ENCODE results near the gene TRIM39. TPM values are rescaled to one million over a fixed set of nuclear protein-coding genes. Genes with fewer than 3 reads are reported as not detected.

The TRIM39 gene
- polyA plus RNA-seq, 3 donors, result 3.5 to 16.3 (median 3.6) TPM

- H3K4me1 ChIP-seq (ENCODE audit: control insufficient read depth in 1 of 2, insufficient read depth in 2 of 2, low read length in 2 of 2), result no peaks in the 10 kb centered on the region
- H2AFZ ChIP-seq (ENCODE audit: insufficient read depth, low read depth, low read length, poor library complexity, severe bottlenecking), result no peak overlapping the region
- Mint-ChIP-seq H3K36me3 (peaks cover 49 to 53% of the 10 kb centered on the region in 2 donors), H3K4me1 (no peaks in the 10 kb centered on the region), H3K4me3 (no peak overlapping the region), H3K9me3 (peaks cover 5 to 33% (median 14%) of the 10 kb centered on the region in 7 donors), H3K27me3 (ENCODE audit: low read depth in 3 of 3) (peaks cover 0 to under 1% (median 0%) of the 10 kb centered on the region in 3 donors), H3K27ac (no peak overlapping the region)
- no peak overlapping the region for H3K9ac ChIP-seq (ENCODE audit: insufficient read depth, low read length, poor library complexity, severe bottlenecking)
- TF ChIP-seq CTCF (IDR thresholded peaks at IDR 0.05), result no peak
- intact Hi-C loops (cut with micrococcal nuclease), result no loop called here
- DNase-seq, result no peak
- no peak overlapping the region for H3K4me3 ChIP-seq (replicated peaks in 1 of 3; ENCODE audit: low read depth in 2 of 3, low read length in 3 of 3)
- no peaks in the 10 kb centered on the region for H3K27me3 ChIP-seq (ENCODE audit: control insufficient read depth in 2 of 2, insufficient read depth in 2 of 2, low read length in 2 of 2)
- H3K79me2 ChIP-seq (ENCODE audit: insufficient read depth, low read length), result no peaks in the 10 kb centered on the region
- H3K9me3 ChIP-seq (replicated peaks in 1 of 2; ENCODE audit: control insufficient read depth in 1 of 2, insufficient read depth in 1 of 2, low read length in 2 of 2), result peaks cover 3 to 16% of the 10 kb centered on the region in 2 donors
- no peak overlapping the region for H3K27ac ChIP-seq (ENCODE audit: low read depth in 1 of 2, low read length in 2 of 2)
- no peak overlapping the region for H3K4me2 ChIP-seq (replicated peaks; ENCODE audit: extremely low read depth, low read length, poor library complexity, severe bottlenecking)
- H4K20me1 ChIP-seq (ENCODE audit: insufficient read depth, low read length), result peaks cover 55% of the 10 kb centered on the region
- peaks cover 0 to 54% of the 10 kb centered on the region in 2 donors for H3K36me3 ChIP-seq (replicated peaks in 1 of 2; ENCODE audit: control insufficient read depth in 1 of 2, insufficient read depth in 2 of 2, low read length in 2 of 2)
- no CpG with 5 or more reads among the region's 2 CpGs for WGBS (ENCODE audit: insufficient coverage)
These were observed 22.7 kb upstream of the TRIM39 start for GRCh38 chr6:30304002-30304401.

GRCh38 chr6:30311101-30311500, 15.6 kb upstream of the TRIM39 start:
- Histone ChIP-seq H3K79me2 (ENCODE audit: insufficient read depth, low read length) (peaks cover 11% of the 10 kb centered on the region), H2AFZ (ENCODE audit: insufficient read depth, low read depth, low read length, poor library complexity, severe bottlenecking) (no peak overlapping the region), H3K27ac (ENCODE audit: low read depth in 1 of 2, low read length in 2 of 2) (no peak overlapping the region), H3K4me3 (replicated peaks in 1 of 3; ENCODE audit: low read depth in 2 of 3, low read length in 3 of 3) (no peak overlapping the region), H3K36me3 (replicated peaks in 1 of 2; ENCODE audit: control insufficient read depth in 1 of 2, insufficient read depth in 2 of 2, low read length in 2 of 2) (peaks cover 17 to 62% of the 10 kb centered on the region in 2 donors), H3K9me3 (replicated peaks in 1 of 2; ENCODE audit: control insufficient read depth in 1 of 2, insufficient read depth in 1 of 2, low read length in 2 of 2) (no peaks in the 10 kb centered on the region), H3K4me2 (replicated peaks; ENCODE audit: extremely low read depth, low read length, poor library complexity, severe bottlenecking) (no peak overlapping the region), H3K9ac (ENCODE audit: insufficient read depth, low read length, poor library complexity, severe bottlenecking) (no peak overlapping the region), H4K20me1 (ENCODE audit: insufficient read depth, low read length) (peaks cover 92% of the 10 kb centered on the region), H3K27me3 (ENCODE audit: control insufficient read depth in 2 of 2, insufficient read depth in 2 of 2, low read length in 2 of 2) (no peaks in the 10 kb centered on the region), H3K4me1 (ENCODE audit: control insufficient read depth in 1 of 2, insufficient read depth in 2 of 2, low read length in 2 of 2) (no peaks in the 10 kb centered on the region)
- Mint-ChIP-seq H3K27me3 (ENCODE audit: low read depth in 3 of 3) (peaks cover 0 to 3% (median 0%) of the 10 kb centered on the region in 3 donors), H3K4me1 (peaks cover 7% of the 10 kb centered on the region), H3K9me3 (no peaks in the 10 kb centered on the region), H3K27ac (no peak overlapping the region), H3K4me3 (no peak overlapping the region), H3K36me3 (peaks cover 54 to 60% of the 10 kb centered on the region in 2 donors)
- intact Hi-C loops (cut with micrococcal nuclease), result no loop called here
- no CpG with 5 or more reads among the region's 3 CpGs for WGBS (ENCODE audit: insufficient coverage)
- TF ChIP-seq CTCF (IDR thresholded peaks at IDR 0.05), result no peak
- DNase-seq, result no peak
